GM12873 (cell line): ENCODE data around the gene GPR176.
A peak's percentile ranks its signal among the peaks of the same experiment; 100 is the strongest.

Experiments used
- TF ChIP-seq, protein P1 (sequence below): IDR thresholded peaks from 2 replicates; pipeline ENCODE4 v1.5.1; 2012; ENCODE audit warnings: low read depth, mild to moderate bottlenecking, moderate library complexity, low read length, control low read depth; ENCODE audit not compliant: insufficient read depth; ENCODE audit errors: missing control alignments

GPR176 gene

GRCh38 chr15:39814489-39814888 is 105.6 kb downstream of the GPR176 start:
- TF ChIP-seq, protein P1, sequence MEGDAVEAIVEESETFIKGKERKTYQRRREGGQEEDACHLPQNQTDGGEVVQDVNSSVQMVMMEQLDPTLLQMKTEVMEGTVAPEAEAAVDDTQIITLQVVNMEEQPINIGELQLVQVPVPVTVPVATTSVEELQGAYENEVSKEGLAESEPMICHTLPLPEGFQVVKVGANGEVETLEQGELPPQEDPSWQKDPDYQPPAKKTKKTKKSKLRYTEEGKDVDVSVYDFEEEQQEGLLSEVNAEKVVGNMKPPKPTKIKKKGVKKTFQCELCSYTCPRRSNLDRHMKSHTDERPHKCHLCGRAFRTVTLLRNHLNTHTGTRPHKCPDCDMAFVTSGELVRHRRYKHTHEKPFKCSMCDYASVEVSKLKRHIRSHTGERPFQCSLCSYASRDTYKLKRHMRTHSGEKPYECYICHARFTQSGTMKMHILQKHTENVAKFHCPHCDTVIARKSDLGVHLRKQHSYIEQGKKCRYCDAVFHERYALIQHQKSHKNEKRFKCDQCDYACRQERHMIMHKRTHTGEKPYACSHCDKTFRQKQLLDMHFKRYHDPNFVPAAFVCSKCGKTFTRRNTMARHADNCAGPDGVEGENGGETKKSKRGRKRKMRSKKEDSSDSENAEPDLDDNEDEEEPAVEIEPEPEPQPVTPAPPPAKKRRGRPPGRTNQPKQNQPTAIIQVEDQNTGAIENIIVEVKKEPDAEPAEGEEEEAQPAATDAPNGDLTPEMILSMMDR: no peak

GRCh38 chr15:39808909-39809308 is 111.2 kb downstream of the GPR176 start:
- TF ChIP-seq, protein P1: no peak

GRCh38 chr15:39807791-39808190 is 112.3 kb downstream of the GPR176 start:
- TF ChIP-seq, protein P1: no peak

DNA sequence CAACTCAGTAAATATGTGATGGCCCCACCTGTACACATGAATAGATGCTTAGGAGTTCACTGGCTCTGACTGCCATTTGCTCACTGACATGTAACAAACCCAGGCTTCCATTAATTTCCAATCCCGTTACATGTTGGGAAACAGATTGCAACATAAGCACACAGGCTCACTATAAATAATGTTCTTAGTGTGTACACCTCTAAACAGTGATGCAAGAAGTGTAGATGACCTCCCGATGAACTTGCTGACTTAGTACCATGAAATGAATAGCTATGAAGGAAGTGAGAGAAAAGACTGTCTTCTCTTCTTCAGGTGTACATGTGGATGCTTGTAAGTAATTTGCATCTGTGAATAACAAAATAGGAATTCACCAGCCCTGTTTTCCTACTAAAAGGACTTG is 116.0 kb downstream of the GPR176 start:
- TF ChIP-seq, protein P1: no peak

DNA sequence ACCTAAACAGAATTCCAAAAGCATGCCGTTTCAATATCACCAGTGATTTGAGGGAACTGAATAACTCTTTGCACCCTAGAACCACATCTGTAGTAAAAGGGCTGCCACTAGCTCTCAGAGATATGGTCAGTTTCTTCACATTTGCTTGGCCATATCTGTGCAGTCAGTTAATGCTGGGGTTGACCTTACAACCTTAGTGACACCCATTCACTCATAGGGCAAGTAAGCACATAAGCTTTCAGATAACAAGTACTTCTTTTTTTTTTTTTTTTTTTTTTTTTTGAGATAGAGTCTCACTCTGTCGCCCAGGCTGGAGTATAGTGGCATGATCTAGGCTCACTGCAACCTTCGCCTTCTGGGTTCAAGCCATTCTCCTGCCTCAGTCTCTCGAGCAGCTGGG is 117.0 kb downstream of the GPR176 start:
- TF ChIP-seq, protein P1: no peak

- TF ChIP-seq, protein P1: peak; percentile 76
Measured at GRCh38 chr15:39801641-39802309, 118.3 kb downstream of the GPR176 start.

DNA sequence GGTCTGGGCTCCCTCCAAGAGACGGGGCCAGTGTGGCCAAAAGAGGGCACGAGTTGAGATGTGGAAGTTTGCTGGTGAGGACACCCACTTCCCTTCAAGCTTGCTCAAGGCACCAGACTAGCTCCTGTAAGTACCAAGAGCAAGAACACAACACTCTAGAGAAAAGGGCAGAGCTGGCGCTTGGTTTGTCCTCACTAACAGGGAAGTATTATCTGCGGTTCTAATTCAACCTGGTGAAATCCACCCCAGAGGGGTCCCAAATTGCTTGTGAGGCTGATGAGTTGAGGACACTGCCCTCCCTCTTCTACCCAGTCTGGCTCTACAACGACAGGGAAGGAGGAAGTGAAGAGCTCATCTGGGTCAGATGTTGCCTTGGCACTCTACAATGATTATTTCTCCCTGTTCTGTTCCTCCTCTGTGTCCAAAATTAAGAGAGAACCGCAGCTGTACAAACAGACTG is 120.5 kb downstream of the GPR176 start:
- TF ChIP-seq, protein P1: no peak
